B cell (primary cell): ENCODE data around the gene RAB11B.

Experiments used
- EZH2 ChIP-seq: IDR thresholded peaks from 2 replicates; pipeline ENCODE4 v1.6.1; 2012; ENCODE audit warnings: borderline replicate concordance, low read depth, mild to moderate bottlenecking, moderate library complexity, low read length; ENCODE audit not compliant: insufficient read depth, poor library complexity, severe bottlenecking
- TF ChIP-seq, protein P1 (sequence below): fragments of 200-600 bp; IDR thresholded peaks from one replicate; pipeline ENCODE4 v1.8.0; 2022; ENCODE audit warnings: antibody characterized with exemption, mild to moderate bottlenecking

DNA sequence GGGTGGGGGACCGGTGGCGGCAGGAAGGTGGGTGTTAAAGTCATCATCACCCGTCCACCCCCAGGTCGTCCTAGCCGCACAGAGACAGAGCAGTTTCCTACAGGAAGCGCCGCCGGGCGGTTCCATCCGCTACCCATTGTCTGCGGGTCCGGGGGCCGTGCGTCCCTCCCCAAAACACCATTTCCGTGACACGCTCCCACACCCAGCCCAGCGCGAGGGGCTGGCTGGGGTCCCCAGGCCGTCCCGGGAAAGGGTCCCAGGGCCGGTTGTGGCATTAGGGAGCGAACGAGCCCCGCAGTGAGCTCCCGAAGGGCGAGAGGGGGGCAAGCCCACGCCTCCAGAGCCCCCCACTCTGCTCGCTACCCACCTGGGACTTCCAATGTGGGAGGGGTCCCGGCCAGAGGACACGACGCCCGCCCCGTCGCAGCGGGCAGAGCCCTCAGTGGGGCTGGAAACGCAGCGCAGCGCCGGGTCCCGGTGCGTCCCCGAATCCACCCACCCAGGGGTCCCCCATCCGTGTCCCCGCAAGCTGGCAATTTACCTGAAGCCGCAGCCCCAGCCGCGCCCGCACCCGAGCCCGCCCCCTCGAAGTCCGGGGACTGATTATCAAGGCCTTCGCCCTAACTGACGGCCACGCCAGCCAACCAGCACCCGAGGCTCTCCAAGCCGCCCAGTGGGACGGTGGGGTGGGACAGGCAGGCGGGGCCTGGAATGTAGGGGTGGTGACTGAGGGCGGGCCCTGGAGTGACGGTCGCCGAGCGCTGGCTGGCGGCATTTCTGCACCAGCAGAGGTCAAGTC is 47.3 kb upstream of the RAB11B start, which contains the start of gene KANK3:
- TF ChIP-seq, protein P1, sequence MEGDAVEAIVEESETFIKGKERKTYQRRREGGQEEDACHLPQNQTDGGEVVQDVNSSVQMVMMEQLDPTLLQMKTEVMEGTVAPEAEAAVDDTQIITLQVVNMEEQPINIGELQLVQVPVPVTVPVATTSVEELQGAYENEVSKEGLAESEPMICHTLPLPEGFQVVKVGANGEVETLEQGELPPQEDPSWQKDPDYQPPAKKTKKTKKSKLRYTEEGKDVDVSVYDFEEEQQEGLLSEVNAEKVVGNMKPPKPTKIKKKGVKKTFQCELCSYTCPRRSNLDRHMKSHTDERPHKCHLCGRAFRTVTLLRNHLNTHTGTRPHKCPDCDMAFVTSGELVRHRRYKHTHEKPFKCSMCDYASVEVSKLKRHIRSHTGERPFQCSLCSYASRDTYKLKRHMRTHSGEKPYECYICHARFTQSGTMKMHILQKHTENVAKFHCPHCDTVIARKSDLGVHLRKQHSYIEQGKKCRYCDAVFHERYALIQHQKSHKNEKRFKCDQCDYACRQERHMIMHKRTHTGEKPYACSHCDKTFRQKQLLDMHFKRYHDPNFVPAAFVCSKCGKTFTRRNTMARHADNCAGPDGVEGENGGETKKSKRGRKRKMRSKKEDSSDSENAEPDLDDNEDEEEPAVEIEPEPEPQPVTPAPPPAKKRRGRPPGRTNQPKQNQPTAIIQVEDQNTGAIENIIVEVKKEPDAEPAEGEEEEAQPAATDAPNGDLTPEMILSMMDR: no peak
- peak; percentile 10 for TF ChIP-seq EZH2
